K562 (cell line): ENCODE data around the gene PLPP1. TPM values are rescaled to one million over a fixed set of nuclear protein-coding genes. Genes with fewer than 3 reads are reported as not detected.

ENCODE experiments used
- ATAC-seq: fragments of 200-7000 bp; cut with Tn5 transposase; 3 replicates; pipeline ENCODE4 v1.9.1; 2020; ENCODE audit warnings: moderate library complexity
- BruUV-seq: library from RNA; stranded (reverse); fragments of 400-500 nt; replicated peaks from 2 replicates; lab custom pipeline; 2021; lab: Mats Ljungman, UMichigan
- CTCF ChIA-PET: fragments of 300-600 bp; formaldehyde crosslinking; extraction: SDS; loops from one replicate; lab custom pipeline; 2021; ENCODE audit warnings: low intra/inter-chr PET ratio; lab: Yijun Ruan, JAX
- POLR2A ChIA-PET: fragments of 300-600, 350-650 bp; sonication (Branson Sonifier 250); formaldehyde crosslinking; extraction: SDS; loops from one replicate; lab custom pipeline; 2021; ENCODE audit warnings: antibody characterized with exemption, inconsistent platforms; lab: Yijun Ruan, JAX
- DNase-seq, 4 experiments: peaks; one replicate each; pipeline versions ENCODE4 v3.0.0 to v3.0.0-alpha.2; 2011 to 2018; ENCODE audit warnings: low spot score in 3 of 4, mixed read lengths in 3 of 4; ENCODE audit errors: extremely low read depth in 1 of 4
- FAIRE-seq: peaks from 2 replicates; lab custom pipeline; 2011; peaks lifted over from hg19 to GRCh38; lab: Jason Lieb, UNC
- H2AFZ ChIP-seq: 2 replicates; pipeline ENCODE4 v1.6.0; 2011; ENCODE audit warnings: low read depth, low read length, control low read depth, inconsistent platforms
- H3K27ac ChIP-seq: fragments of 200-600 bp; 3 replicates; pipeline ENCODE4 v1.8.0; 2011; ENCODE audit warnings: low read depth, mild to moderate bottlenecking, control low read depth, inconsistent platforms, low read length, moderate library complexity, mixed read lengths; ENCODE audit errors: extremely low read depth
- H3K27me3 ChIP-seq, 2 experiments: fragments of 300-600 bp in 1 of 2; 2 replicates in 1 of 2; 3 replicates in 1 of 2; pipeline versions ENCODE4 v1.6.0 to v1.8.0; 2011; ENCODE audit warnings: inconsistent platforms in 2 of 2, low read length in 2 of 2, mild to moderate bottlenecking in 1 of 2, mixed read lengths in 1 of 2, moderate library complexity in 1 of 2; ENCODE audit not compliant: control insufficient read depth in 2 of 2, insufficient read depth in 2 of 2
- H3K36me3 ChIP-seq: fragments of 300-600 bp; 3 replicates; pipeline ENCODE4 v1.8.0; 2011; ENCODE audit warnings: mild to moderate bottlenecking, low read length, inconsistent platforms; ENCODE audit not compliant: control insufficient read depth, insufficient read depth
- H3K4me1 ChIP-seq, 2 experiments: fragments of 200-600 bp in 1 of 2; replicated peaks in 1 of 2; 2 replicates in 1 of 2; 3 replicates in 1 of 2; pipeline versions ENCODE4 v1.5.1 to v1.8.0; 2011; ENCODE audit warnings: inconsistent platforms in 2 of 2, low read length in 2 of 2, mild to moderate bottlenecking in 1 of 2, mixed read lengths in 1 of 2, moderate library complexity in 1 of 2; ENCODE audit not compliant: control insufficient read depth in 2 of 2, insufficient read depth in 2 of 2
- H3K4me2 ChIP-seq: 2 replicates; pipeline ENCODE4 v1.6.1; 2011; ENCODE audit warnings: low read length, control low read depth, inconsistent platforms, mixed read lengths; ENCODE audit not compliant: insufficient read depth
- H3K4me3 ChIP-seq: fragments of 200-600 bp; sonication (generic), shearing (Covaris generic); 2 replicates; pipeline ENCODE4 v1.5.1; 2016; ENCODE audit warnings: control low read depth, inconsistent platforms
- H3K79me2 ChIP-seq: fragments of 200-600 bp; 3 replicates; pipeline ENCODE4 v1.8.0; 2011; ENCODE audit warnings: low read length, inconsistent platforms; ENCODE audit not compliant: control insufficient read depth, insufficient read depth
- H3K9ac ChIP-seq, 2 experiments: 2 replicates each; pipeline versions ENCODE4 v1.6.0 to v1.6.1; 2011; ENCODE audit warnings: low read depth in 2 of 2, low read length in 2 of 2, control low read depth in 1 of 2, inconsistent platforms in 1 of 2, mild to moderate bottlenecking in 1 of 2, mixed read lengths in 1 of 2; ENCODE audit not compliant: insufficient read depth in 1 of 2
- H3K9me1 ChIP-seq: one replicate; pipeline ENCODE4 v1.6.0; 2011; ENCODE audit warnings: inconsistent platforms, mild to moderate bottlenecking, low read length, moderate library complexity; ENCODE audit not compliant: control insufficient read depth, insufficient read depth
- H3K9me3 ChIP-seq: replicated peaks from 2 replicates; pipeline ENCODE4 v1.5.1; 2011; ENCODE audit warnings: low read depth, low read length, inconsistent platforms; ENCODE audit not compliant: control insufficient read depth, insufficient read depth
- H4K20me1 ChIP-seq: replicated peaks from 2 replicates; pipeline ENCODE4 v1.6.1; 2011; ENCODE audit warnings: low read length, inconsistent platforms, mixed read lengths; ENCODE audit not compliant: control insufficient read depth, insufficient read depth
- BRF1 ChIP-seq: IDR thresholded peaks from 3 replicates; pipeline ENCODE4 v1.6.1; 2011; ENCODE audit warnings: borderline replicate concordance, mild to moderate bottlenecking; ENCODE audit not compliant: insufficient read length; ENCODE audit errors: extremely low read depth
- HMG20A ChIP-seq: fragments of 450-650 bp; formaldehyde crosslinking; conservative IDR thresholded peaks from 2 replicates; pipeline ENCODE4 v1.4.0; 2020; ENCODE audit warnings: mild to moderate bottlenecking, mixed read lengths
- LEF1 ChIP-seq: fragments of 450-650 bp; IDR thresholded peaks from 2 replicates; pipeline ENCODE4 v1.6.1; 2016; ENCODE audit warnings: mild to moderate bottlenecking
- MAFF ChIP-seq: IDR thresholded peaks from 2 replicates; pipeline ENCODE4 v1.6.1; 2012; ENCODE audit warnings: low read length, improper control_type of control experiment
- MCM5 ChIP-seq: fragments of 450-650 bp; IDR thresholded peaks from 2 replicates; pipeline ENCODE4 v1.6.1; 2016; ENCODE audit warnings: low read depth
- MTA1 ChIP-seq: fragments of 450-650 bp; IDR thresholded peaks from 2 replicates; pipeline ENCODE4 v1.6.1; 2017; ENCODE audit warnings: borderline replicate concordance
- MXD1 ChIP-seq: fragments of 250-450 bp; sonication (Bioruptor Pico); IDR thresholded peaks from 2 replicates; pipeline ENCODE4 v1.8.0; 2021; ENCODE audit warnings: borderline replicate concordance, mild to moderate bottlenecking, moderate library complexity; ENCODE audit not compliant: poor library complexity, severe bottlenecking
- NELFE ChIP-seq: IDR thresholded peaks from 2 replicates; pipeline ENCODE4 v1.6.1; 2011; ENCODE audit warnings: mild to moderate bottlenecking; ENCODE audit not compliant: insufficient read depth, insufficient read length
- NR2C2 ChIP-seq, 2 experiments: fragments of 200-800 bp in 1 of 2; sonication (Bioruptor generic) in 1 of 2; sonication (generic) in 1 of 2; formaldehyde crosslinking in 1 of 2; IDR thresholded peaks; 2 replicates each; pipeline versions ENCODE4 v1.6.1 to v1.8.0; 2016 to 2022; ENCODE audit warnings: mild to moderate bottlenecking in 1 of 2, missing compliant biosample characterization in 1 of 2, missing genetic modification characterization in 1 of 2, missing genetic modification reagents in 1 of 2
- PCBP2 ChIP-seq: fragments of 200-400 bp; formaldehyde crosslinking; IDR thresholded peaks from 2 replicates; pipeline ENCODE4 v1.6.1; 2018; ENCODE audit warnings: low read length, low read depth, mild to moderate bottlenecking, moderate library complexity; ENCODE audit not compliant: poor library complexity, severe bottlenecking
- SAP30 ChIP-seq: fragments of 200-600 bp; sonication (generic); IDR thresholded peaks from 2 replicates; pipeline ENCODE4 v1.6.1; 2012; ENCODE audit warnings: borderline replicate concordance, low read depth, mild to moderate bottlenecking, moderate library complexity, low read length, control low read depth, inconsistent platforms; ENCODE audit not compliant: insufficient read depth, poor library complexity, severe bottlenecking
- TEAD4 ChIP-seq, 2 experiments: sonication (generic) in 1 of 2; formaldehyde crosslinking in 1 of 2; IDR thresholded peaks; 2 replicates each; pipeline versions ENCODE4 v1.6.1 to v1.8.0; 2012 to 2022; ENCODE audit warnings: borderline replicate concordance in 1 of 2, inconsistent platforms in 1 of 2, low read length in 1 of 2, mild to moderate bottlenecking in 1 of 2, missing genetic modification reagents in 1 of 2
- TRIM28 ChIP-seq: fragments of 450-650 bp; IDR thresholded peaks from 2 replicates; pipeline ENCODE4 v1.6.1; 2017
- WHSC1 ChIP-seq: IDR thresholded peaks from one replicate; pipeline ENCODE4 v1.6.1; 2012; ENCODE audit warnings: low read length, control low read depth, inconsistent platforms
- YBX1 ChIP-seq: fragments of 450-650 bp; IDR thresholded peaks from 2 replicates; pipeline ENCODE4 v1.7.1; 2016; ENCODE audit warnings: mild to moderate bottlenecking
- ZBTB17 ChIP-seq: fragments of 450-650 bp; formaldehyde crosslinking; IDR thresholded peaks from 2 replicates; pipeline ENCODE4 v1.4.0; 2020; ENCODE audit warnings: mild to moderate bottlenecking
- ZC3H8 ChIP-seq: fragments of 450-650 bp; IDR thresholded peaks from 2 replicates; pipeline ENCODE4 v1.6.1; 2017
- whole genome bisulfite sequencing: fragments of 100-300 bp; shearing (Covaris generic); methylation state at CpG from one replicate; pipeline ENCODE4 v1.1.6; 2016; ENCODE audit warnings: low coverage, mixed read lengths; ENCODE audit not compliant: insufficient coverage; ENCODE audit errors: missing lambda C conversion rate; 5-methylcytosine and 5-hydroxymethylcytosine counted together
- in situ Hi-C: fragments of 300-500 bp; cut with MboI; formaldehyde crosslinking; loops from 4 replicates; pipeline ENCODE4 v1.15.0; 2018; ENCODE audit warnings: inconsistent platforms, mixed read lengths
- intact Hi-C: fragments of 100-400 bp; cut with micrococcal nuclease; formaldehyde crosslinking; loops from 2 replicates; pipeline ENCODE4 v1.14.2; 2022
- polyA plus RNA-seq, 8 experiments: library from polyadenylated mRNA; depleted of rRNA in 4 of 8; stranded (reverse) in 5 of 8; unstranded in 3 of 8; fragments of >200 nt; fragmentation: Nextera tagmentation in 2 of 8; fragmentation: Illumina TruSeq in 1 of 8; extraction: Ambion mirVana in 2 of 8; extraction: Trizol in 1 of 8; gene quantifications; 2 replicates each; pipeline versions ENCODE4 v1.2.1 to v1.2.3, GENCODE V29; 2011 to 2014; ENCODE audit warnings: inconsistent platforms in 1 of 8, missing spikeins in 1 of 8
- total RNA-seq, 7 experiments: library from RNA; depleted of rRNA in 6 of 7; stranded (reverse); fragments of >200 nt in 6 of 7; fragmentation: Illumina TruSeq in 2 of 7; extraction: Trizol in 2 of 7; gene quantifications; 2 replicates each; pipeline versions ENCODE4 v1.2.1 to v1.2.3, GENCODE V29; 2011 to 2021; ENCODE audit warnings: low replicate concordance in 1 of 7

PLPP1 gene
- total and polyA plus RNA-seq, 9 of the 15 experiments (the other 6 are each of a cell fraction or from before 2014, with no cell fraction given) = 0.04 to 0.24 (median 0.04) TPM; not detected in 6

- TF ChIP-seq MTA1 (no peak), SAP30 (no peak), HMG20A (CRISPR knock-in tag) (no peak), TEAD4 (IDR thresholded peaks at IDR 0.05; ENCODE audit: low read length) (no peak), TEAD4 (CRISPR knock-in tag; IDR thresholded peaks at IDR 0.05; ENCODE audit: borderline replicate concordance) (no peak), LEF1 (no peak), NR2C2 (CRISPR knock-in tag; IDR thresholded peaks at IDR 0.05) (no peak), NR2C2 (tag; IDR thresholded peaks at IDR 0.05) (no peak)
Measured at GRCh38 chr5:55578771-55579170, 44.0 kb upstream of the PLPP1 start (continued).

- ATAC-seq (no peak), FAIRE-seq (no peak), DNase-seq (no peak)
- in situ Hi-C loops = no loop called here
- Histone ChIP-seq H3K9me3 (no peaks in the 10 kb centered on the region), H3K36me3 (no peaks in the 10 kb centered on the region), H2AFZ (no peak overlapping the region), H3K4me1 (no peaks in the 10 kb centered on the region; a peak in 1 of 5 replicates), H4K20me1 (no peaks in the 10 kb centered on the region), H3K27ac (no peak overlapping the region), H3K79me2 (no peaks in the 10 kb centered on the region), H3K27me3 (peaks cover 0 to 11% of the 10 kb centered on the region in 2 experiments; a peak in 2 of 5 replicates), H3K9me1 (no peaks in the 10 kb centered on the region), H3K4me2 (no peak overlapping the region), H3K9ac (no peak overlapping the region), H3K4me3 (no peak overlapping the region)
- 0% methylated on average over 6 of the region's 6 CpGs for WGBS
- TF ChIP-seq BRF1 = no peak
- no peak for TF ChIP-seq MAFF
- TF ChIP-seq YBX1 = no peak
- TF ChIP-seq WHSC1 = no peak
- TF ChIP-seq TRIM28 = no peak
- TF ChIP-seq NELFE = no peak
- TF ChIP-seq ZBTB17 (CRISPR knock-in tag) = no peak
- TF ChIP-seq ZC3H8 = no peak
- TF ChIP-seq PCBP2 = no peak
- no peak for TF ChIP-seq MXD1 (CRISPR knock-in tag)
- no peak for TF ChIP-seq MCM5
- BruUV-seq = no TSS peak
- CTCF ChIA-PET = no interaction called here
- intact Hi-C loops = no loop called here
- POLR2A ChIA-PET = no interaction called here
Measured at GRCh38 chr5:55577353-55578060, 42.7 kb upstream of the PLPP1 start.
